ENCODE data around the gene ABLIM2.

ABLIM2 gene

GRCh38 chr4:8019396-8020365 is 138.9 kb downstream of the ABLIM2 start:
- no peak for DNase-seq

GRCh38 chr4:8016527-8016926 is 142.1 kb downstream of the ABLIM2 start:
- DNase-seq: no peak

GRCh38 chr4:8015512-8015911 is 143.1 kb downstream of the ABLIM2 start:
- no peak for DNase-seq

GRCh38 chr4:8013976-8014726 is 144.5 kb downstream of the ABLIM2 start:
- DNase-seq: no peak

- no peak for DNase-seq
Observed at GRCh38 chr4:8012517-8012916, 146.1 kb downstream of the ABLIM2 start.

- DNase-seq: peak; percentile 89
Observed at GRCh38 chr4:8010618-8011017, 148.0 kb downstream of the ABLIM2 start.

- peak; percentile 48 for DNase-seq
Observed at GRCh38 chr4:8009710-8010511, 148.7 kb downstream of the ABLIM2 start.

- DNase-seq: no peak
Observed at GRCh38 chr4:8009097-8009496, 149.5 kb downstream of the ABLIM2 start.

- DNase-seq: no peak
Observed at GRCh38 chr4:8008391-8008790, 150.2 kb downstream of the ABLIM2 start.

GRCh38 chr4:8007581-8007980 is 151.0 kb downstream of the ABLIM2 start:
- no peak for DNase-seq

- no peak for DNase-seq
Observed at GRCh38 chr4:8006471-8006870, 152.1 kb downstream of the ABLIM2 start.

- DNase-seq: no peak
Observed at GRCh38 chr4:8005814-8006215, 152.8 kb downstream of the ABLIM2 start.

GRCh38 chr4:8005033-8005808 is 153.4 kb downstream of the ABLIM2 start:
- no peak for DNase-seq

- DNase-seq: no peak
Observed at GRCh38 chr4:8004066-8004465, 154.5 kb downstream of the ABLIM2 start.

- DNase-seq: no peak
Observed at GRCh38 chr4:8002525-8003309, 155.9 kb downstream of the ABLIM2 start.

- DNase-seq: no peak
Observed at GRCh38 chr4:8001564-8002355, 156.9 kb downstream of the ABLIM2 start.

GRCh38 chr4:8000721-8001491 is 157.7 kb downstream of the ABLIM2 start:
- DNase-seq: no peak

GRCh38 chr4:8000247-8000646 is 158.4 kb downstream of the ABLIM2 start:
- no peak for DNase-seq

GRCh38 chr4:7999695-8000094 is 158.9 kb downstream of the ABLIM2 start:
- no peak for DNase-seq

GRCh38 chr4:7999279-7999678 is 159.3 kb downstream of the ABLIM2 start:
- no peak for DNase-seq
